Activated naive CD8-positive, alpha-beta T cell (primary cell): ENCODE data around the gene ITGBL1.
"Not testable (repeated sequence)": the region's sequence is repeated elsewhere in the genome, so short reads cannot be mapped to it uniquely, and the experiment has no call there.

ENCODE experiments used
- H3K27ac Mint-ChIP-seq: one replicate; pipeline ENCODE4 v1.8.0; 2021; ENCODE audit warnings: mixed read lengths
- H3K27me3 Mint-ChIP-seq: one replicate; pipeline ENCODE4 v1.8.0; 2021; ENCODE audit warnings: mixed read lengths
- H3K36me3 Mint-ChIP-seq: one replicate; pipeline ENCODE4 v1.8.0; 2021; ENCODE audit warnings: mixed read lengths
- H3K4me1 Mint-ChIP-seq: one replicate; pipeline ENCODE4 v1.8.0; 2021; ENCODE audit warnings: low read depth, mixed read lengths
- H3K4me3 Mint-ChIP-seq: one replicate; pipeline ENCODE4 v1.8.0; 2021; ENCODE audit warnings: mild to moderate bottlenecking, mixed read lengths
- H3K9me3 Mint-ChIP-seq: one replicate; pipeline ENCODE4 v1.8.0; 2021; ENCODE audit warnings: low read depth, mixed read lengths

The ITGBL1 gene

GRCh38 chr13:101514695-101515275 is 62.3 kb downstream of the ITGBL1 start:
- no peaks in the 10 kb centered on the region for H3K9me3 Mint-ChIP-seq
- H3K4me1 Mint-ChIP-seq, result peaks cover 5% of the 10 kb centered on the region
- H3K4me3 Mint-ChIP-seq, result no peak overlapping the region
- no peaks in the 10 kb centered on the region for H3K36me3 Mint-ChIP-seq
- no peak overlapping the region for H3K27ac Mint-ChIP-seq
- peaks cover 4% of the 10 kb centered on the region for H3K27me3 Mint-ChIP-seq

GRCh38 chr13:101515504-101515903 is 63.0 kb downstream of the ITGBL1 start:
- Mint-ChIP-seq H3K4me3 (no peak overlapping the region), H3K27me3 (peaks cover 4% of the 10 kb centered on the region), H3K9me3 (no peaks in the 10 kb centered on the region), H3K36me3 (no peaks in the 10 kb centered on the region), H3K4me1 (peaks cover 9% of the 10 kb centered on the region), H3K27ac (no peak overlapping the region)

GRCh38 chr13:101516262-101516661 is 63.8 kb downstream of the ITGBL1 start:
- no peak overlapping the region for H3K4me3 Mint-ChIP-seq
- H3K27me3 Mint-ChIP-seq, result peaks cover 4% of the 10 kb centered on the region
- no peaks in the 10 kb centered on the region for H3K9me3 Mint-ChIP-seq
- peaks cover 17% of the 10 kb centered on the region for H3K4me1 Mint-ChIP-seq
- H3K27ac Mint-ChIP-seq, result no peak overlapping the region
- H3K36me3 Mint-ChIP-seq, result no peaks in the 10 kb centered on the region

- no peaks in the 10 kb centered on the region for H3K36me3 Mint-ChIP-seq
- no peaks in the 10 kb centered on the region for H3K9me3 Mint-ChIP-seq
- H3K27me3 Mint-ChIP-seq, result no peaks in the 10 kb centered on the region
- peaks cover 19% of the 10 kb centered on the region for H3K4me1 Mint-ChIP-seq
- no peak overlapping the region for H3K27ac Mint-ChIP-seq
- no peak overlapping the region for H3K4me3 Mint-ChIP-seq
Observed at GRCh38 chr13:101520672-101521071, 68.2 kb downstream of the ITGBL1 start.

GRCh38 chr13:101521371-101521770 is 68.9 kb downstream of the ITGBL1 start:
- H3K36me3 Mint-ChIP-seq, result no peaks in the 10 kb centered on the region
- H3K4me3 Mint-ChIP-seq, result no peak overlapping the region

GRCh38 chr13:101522607-101523006 is 70.1 kb downstream of the ITGBL1 start:
- H3K9me3 Mint-ChIP-seq, result no peaks in the 10 kb centered on the region
- H3K36me3 Mint-ChIP-seq, result no peaks in the 10 kb centered on the region
- no peak overlapping the region for H3K27ac Mint-ChIP-seq
- peaks cover 18% of the 10 kb centered on the region for H3K4me1 Mint-ChIP-seq
- no peaks in the 10 kb centered on the region for H3K27me3 Mint-ChIP-seq
- H3K4me3 Mint-ChIP-seq, result no peak overlapping the region

More at GRCh38 chr13:101521371-101521770, 68.9 kb downstream of the ITGBL1 start:
- Mint-ChIP-seq H3K27me3 (no peaks in the 10 kb centered on the region), H3K27ac (no peak overlapping the region), H3K9me3 (no peaks in the 10 kb centered on the region), H3K4me1 (peaks cover 18% of the 10 kb centered on the region)

GRCh38 chr13:101523154-101524131 is 71.0 kb downstream of the ITGBL1 start:
- peaks cover 18% of the 10 kb centered on the region for H3K4me1 Mint-ChIP-seq
- no peak overlapping the region for H3K27ac Mint-ChIP-seq
- H3K36me3 Mint-ChIP-seq, result no peaks in the 10 kb centered on the region
- no peaks in the 10 kb centered on the region for H3K27me3 Mint-ChIP-seq
- H3K4me3 Mint-ChIP-seq, result no peak overlapping the region
- no peaks in the 10 kb centered on the region for H3K9me3 Mint-ChIP-seq

- H3K27ac Mint-ChIP-seq, result no peak overlapping the region
- peaks cover 5% of the 10 kb centered on the region for H3K27me3 Mint-ChIP-seq
- no peaks in the 10 kb centered on the region for H3K4me1 Mint-ChIP-seq
- no peak overlapping the region for H3K4me3 Mint-ChIP-seq
- no peaks in the 10 kb centered on the region for H3K36me3 Mint-ChIP-seq
- no peaks in the 10 kb centered on the region for H3K9me3 Mint-ChIP-seq
Observed at GRCh38 chr13:101527130-101527529, 74.7 kb downstream of the ITGBL1 start.

GRCh38 chr13:101529422-101529821 is 76.9 kb downstream of the ITGBL1 start:
- H3K9me3 Mint-ChIP-seq, result no peaks in the 10 kb centered on the region
- peaks cover 6% of the 10 kb centered on the region for H3K27me3 Mint-ChIP-seq
- no peak overlapping the region for H3K27ac Mint-ChIP-seq
- no peaks in the 10 kb centered on the region for H3K36me3 Mint-ChIP-seq
- no peaks in the 10 kb centered on the region for H3K4me1 Mint-ChIP-seq
- no peak overlapping the region for H3K4me3 Mint-ChIP-seq

GRCh38 chr13:101530293-101530692 is 77.8 kb downstream of the ITGBL1 start:
- no peak overlapping the region for H3K27ac Mint-ChIP-seq

GRCh38 chr13:101535192-101535746 is 82.8 kb downstream of the ITGBL1 start:
- H3K4me3 Mint-ChIP-seq, result no peak overlapping the region
- no peaks in the 10 kb centered on the region for H3K36me3 Mint-ChIP-seq
- no peaks in the 10 kb centered on the region for H3K4me1 Mint-ChIP-seq
- no peak overlapping the region for H3K27ac Mint-ChIP-seq
- H3K9me3 Mint-ChIP-seq, result no peaks in the 10 kb centered on the region
- peaks cover 5% of the 10 kb centered on the region for H3K27me3 Mint-ChIP-seq

More at GRCh38 chr13:101530293-101530692, 77.8 kb downstream of the ITGBL1 start:
- no peaks in the 10 kb centered on the region for H3K4me1 Mint-ChIP-seq
- no peaks in the 10 kb centered on the region for H3K36me3 Mint-ChIP-seq
- no peaks in the 10 kb centered on the region for H3K9me3 Mint-ChIP-seq
- H3K27me3 Mint-ChIP-seq, result peaks cover 6% of the 10 kb centered on the region
- H3K4me3 Mint-ChIP-seq, result no peak overlapping the region

GRCh38 chr13:101536079-101536478 is 83.6 kb downstream of the ITGBL1 start:
- H3K4me3 Mint-ChIP-seq, result no peak overlapping the region
- peaks cover 4% of the 10 kb centered on the region for H3K27me3 Mint-ChIP-seq
- H3K36me3 Mint-ChIP-seq, result no peaks in the 10 kb centered on the region
- H3K9me3 Mint-ChIP-seq, result no peaks in the 10 kb centered on the region
- no peak overlapping the region for H3K27ac Mint-ChIP-seq
- H3K4me1 Mint-ChIP-seq, result no peaks in the 10 kb centered on the region

- not testable (repeated sequence) for H3K27me3 Mint-ChIP-seq, H3K4me3 Mint-ChIP-seq, H3K4me1 Mint-ChIP-seq, H3K27ac Mint-ChIP-seq, H3K36me3 Mint-ChIP-seq, H3K9me3 Mint-ChIP-seq
Observed at GRCh38 chr13:101544544-101544943, 92.1 kb downstream of the ITGBL1 start.

GRCh38 chr13:101544979-101545378 is 92.5 kb downstream of the ITGBL1 start:
- H3K27ac Mint-ChIP-seq, result no peak overlapping the region
- H3K4me1 Mint-ChIP-seq, result no peaks in the 10 kb centered on the region

GRCh38 chr13:101545521-101545920 is 93.0 kb downstream of the ITGBL1 start:
- Mint-ChIP-seq H3K27me3 (peaks cover 2% of the 10 kb centered on the region), H3K27ac (no peak overlapping the region)

More at GRCh38 chr13:101544979-101545378, 92.5 kb downstream of the ITGBL1 start:
- peaks cover 2% of the 10 kb centered on the region for H3K27me3 Mint-ChIP-seq
- no peak overlapping the region for H3K4me3 Mint-ChIP-seq
- H3K9me3 Mint-ChIP-seq, result no peaks in the 10 kb centered on the region
- H3K36me3 Mint-ChIP-seq, result no peaks in the 10 kb centered on the region

More at GRCh38 chr13:101545521-101545920, 93.0 kb downstream of the ITGBL1 start:
- no peaks in the 10 kb centered on the region for H3K4me1 Mint-ChIP-seq
- H3K36me3 Mint-ChIP-seq, result no peaks in the 10 kb centered on the region
- H3K9me3 Mint-ChIP-seq, result no peaks in the 10 kb centered on the region
- no peak overlapping the region for H3K4me3 Mint-ChIP-seq
